H9 (cell line): ENCODE results near the gene IGF2BP2. TPM values are rescaled to one million over a fixed set of nuclear protein-coding genes. Genes with fewer than 3 reads are reported as not detected.
A peak's percentile ranks its signal among the peaks of the same experiment; 100 is the strongest.

ENCODE experiments used
- DNase-seq: peaks from one replicate; pipeline ENCODE4 v3.0.0-alpha.2; 2017
- H2AFZ ChIP-seq: one replicate; pipeline ENCODE4 v1.6.1; 2013; ENCODE audit warnings: mild to moderate bottlenecking, low read length, control low read depth, moderate library complexity
- H2AK5ac ChIP-seq: 2 replicates; pipeline ENCODE4 v1.6.1; 2013; ENCODE audit warnings: low read length, control low read depth, mixed read lengths; ENCODE audit not compliant: insufficient read length
- H2BK120ac ChIP-seq: one replicate; pipeline ENCODE4 v1.6.1; 2013; ENCODE audit warnings: low read depth, mild to moderate bottlenecking, low read length, control low read depth, inconsistent platforms; ENCODE audit not compliant: poor library complexity, severe bottlenecking
- H2BK12ac ChIP-seq: 2 replicates; pipeline ENCODE4 v1.6.1; 2013; ENCODE audit warnings: low read length, control low read depth, mixed read lengths, low read depth; ENCODE audit not compliant: insufficient read length
- H2BK15ac ChIP-seq: 2 replicates; pipeline ENCODE4 v1.6.1; 2013; ENCODE audit warnings: low read depth, low read length, control low read depth
- H2BK20ac ChIP-seq: one replicate; pipeline ENCODE4 v1.6.1; 2013; ENCODE audit warnings: low read depth, mild to moderate bottlenecking, low read length, control low read depth, inconsistent platforms; ENCODE audit not compliant: poor library complexity, severe bottlenecking
- H2BK5ac ChIP-seq: 2 replicates; pipeline ENCODE4 v1.6.1; 2013; ENCODE audit warnings: low read length, control low read depth, mixed read lengths; ENCODE audit not compliant: insufficient read length
- H3K14ac ChIP-seq: 2 replicates; pipeline ENCODE4 v1.6.1; 2013; ENCODE audit warnings: low read length, control low read depth; ENCODE audit not compliant: insufficient read depth
- H3K18ac ChIP-seq: 2 replicates; pipeline ENCODE4 v1.6.1; 2013; ENCODE audit warnings: low read depth, mild to moderate bottlenecking, mixed read lengths, low read length, control low read depth; ENCODE audit not compliant: insufficient read length
- H3K23ac ChIP-seq: 2 replicates; pipeline ENCODE4 v1.6.1; 2013; ENCODE audit warnings: low read length, control low read depth, mixed read lengths, low read depth; ENCODE audit not compliant: insufficient read length
- H3K23me2 ChIP-seq: 2 replicates; pipeline ENCODE4 v1.6.1; 2013; ENCODE audit warnings: low read depth, mild to moderate bottlenecking, mixed read lengths, low read length, control low read depth; ENCODE audit not compliant: insufficient read length, poor library complexity, severe bottlenecking
- H3K27ac ChIP-seq: 2 replicates; pipeline ENCODE4 v1.5.1; 2013; ENCODE audit warnings: low read length, control low read depth, mixed read lengths, low read depth; ENCODE audit not compliant: insufficient read length
- H3K27me3 ChIP-seq: 2 replicates; pipeline ENCODE4 v1.6.1; 2013; ENCODE audit warnings: low read length, control low read depth, inconsistent platforms; ENCODE audit not compliant: insufficient read depth
- H3K4ac ChIP-seq: 2 replicates; pipeline ENCODE4 v1.6.1; 2013; ENCODE audit warnings: low read depth, mild to moderate bottlenecking, control low read depth, inconsistent platforms, low read length, moderate library complexity
- H3K4me1 ChIP-seq: 2 replicates; pipeline ENCODE4 v1.6.1; 2013; ENCODE audit warnings: low read length, control low read depth, inconsistent platforms; ENCODE audit not compliant: insufficient read depth
- H3K4me2 ChIP-seq: 2 replicates; pipeline ENCODE4 v1.6.1; 2013; ENCODE audit warnings: low read length, control low read depth, mixed read lengths; ENCODE audit not compliant: insufficient read length, insufficient read depth
- H3K56ac ChIP-seq: 2 replicates; pipeline ENCODE4 v1.6.1; 2013; ENCODE audit warnings: low read depth, mild to moderate bottlenecking, mixed read lengths, low read length, control low read depth; ENCODE audit not compliant: insufficient read length
- H3K79me1 ChIP-seq: 2 replicates; pipeline ENCODE4 v1.6.1; 2013; ENCODE audit warnings: low read depth, mild to moderate bottlenecking, moderate library complexity, low read length, control low read depth, inconsistent platforms; ENCODE audit not compliant: insufficient read depth, poor library complexity, severe bottlenecking
- H3K79me2 ChIP-seq: 2 replicates; pipeline ENCODE4 v1.6.1; 2013; ENCODE audit warnings: low read length, control low read depth, inconsistent platforms; ENCODE audit not compliant: insufficient read depth
- H3K9ac ChIP-seq: 2 replicates; pipeline ENCODE4 v1.6.1; 2013; ENCODE audit warnings: low read length, control low read depth, mixed read lengths; ENCODE audit not compliant: insufficient read length; ENCODE audit errors: extremely low read depth
- H3K9me3 ChIP-seq: one replicate; pipeline ENCODE4 v1.6.1; 2013; ENCODE audit warnings: low read depth, low read length, inconsistent platforms; ENCODE audit not compliant: control insufficient read depth
- H3T11ph ChIP-seq: one replicate; pipeline ENCODE4 v1.6.1; 2013; ENCODE audit warnings: mild to moderate bottlenecking, low read length, control low read depth, inconsistent platforms
- H4K20me1 ChIP-seq: one replicate; pipeline ENCODE4 v1.6.1; 2013; ENCODE audit not compliant: control insufficient read depth, insufficient read length, insufficient read depth
- H4K5ac ChIP-seq: 2 replicates; pipeline ENCODE4 v1.6.1; 2013; ENCODE audit warnings: low read depth, mild to moderate bottlenecking, mixed read lengths, low read length, control low read depth; ENCODE audit not compliant: insufficient read length
- H4K8ac ChIP-seq: replicated peaks from 2 replicates; pipeline ENCODE4 v1.6.1; 2013; ENCODE audit warnings: low read length, control low read depth, mixed read lengths, low read depth; ENCODE audit not compliant: insufficient read length
- H4K91ac ChIP-seq: 2 replicates; pipeline ENCODE4 v1.6.1; 2013; ENCODE audit warnings: low read depth, mild to moderate bottlenecking, moderate library complexity, mixed read lengths, low read length, control low read depth; ENCODE audit not compliant: insufficient read length
- H3K27ac Mint-ChIP-seq, 3 experiments: 2 replicates in 2 of 3; 3 replicates in 1 of 3; pipeline ENCODE4 v1.8.0; 2020 to 2021; ENCODE audit warnings: mixed read lengths in 3 of 3, mild to moderate bottlenecking in 1 of 3, moderate library complexity in 1 of 3
- H3K27me3 Mint-ChIP-seq: 2 replicates; pipeline ENCODE4 v1.8.0; 2021; ENCODE audit warnings: low read depth, mild to moderate bottlenecking, moderate library complexity, mixed read lengths
- H3K36me3 Mint-ChIP-seq, 3 experiments: 2 replicates in 2 of 3; 3 replicates in 1 of 3; pipeline ENCODE4 v1.8.0; 2020 to 2021; ENCODE audit warnings: low read depth in 3 of 3, mixed read lengths in 3 of 3; ENCODE audit not compliant: insufficient read depth in 1 of 3
- H3K4me1 Mint-ChIP-seq, 2 experiments: 2 replicates each; pipeline ENCODE4 v1.8.0; 2020; ENCODE audit warnings: mixed read lengths in 2 of 2
- H3K4me3 Mint-ChIP-seq, 2 experiments: 2 replicates in 1 of 2; 3 replicates in 1 of 2; pipeline ENCODE4 v1.8.0; 2020 to 2021; ENCODE audit warnings: mild to moderate bottlenecking in 2 of 2, mixed read lengths in 2 of 2, moderate library complexity in 1 of 2
- H3K9me3 Mint-ChIP-seq, 2 experiments: 2 replicates in 1 of 2; 3 replicates in 1 of 2; pipeline ENCODE4 v1.8.0; 2020; ENCODE audit warnings: mild to moderate bottlenecking in 2 of 2, mixed read lengths in 2 of 2, moderate library complexity in 1 of 2
- CTCF ChIP-seq: fragments of 200-600 bp; sonication (generic); conservative IDR thresholded peaks from 3 replicates; pipeline ENCODE4 v1.8.0; 2021; ENCODE audit warnings: antibody characterized with exemption, mild to moderate bottlenecking
- WGBS: extraction: QIAGEN DNeasy Blood & Tissue Kit; methylation state at CpG from one replicate; pipeline ENCODE4 v1.1.7; 2013; ENCODE audit warnings: missing lambda C conversion rate, low lambda C conversion rate, mixed read lengths; ENCODE audit not compliant: insufficient read length; ENCODE audit errors: extremely low coverage; 5-methylcytosine and 5-hydroxymethylcytosine counted together
- total RNA-seq: library from RNA; stranded (reverse); gene quantifications from 2 replicates; pipeline ENCODE4 v1.2.1, GENCODE V29; 2021

IGF2BP2 gene
- total RNA-seq, 1 experiment from 2014 or later = 130 TPM

- Histone ChIP-seq H2BK20ac (no peak overlapping the region), H3K18ac (no peak overlapping the region), H3K56ac (no peak overlapping the region), H3K27me3 (no peaks in the 10 kb centered on the region), H2AFZ (no peak overlapping the region), H4K8ac (no peak overlapping the region), H3K4me2 (no peak overlapping the region), H3K14ac (no peak overlapping the region), H2AK5ac (no peak overlapping the region), H4K5ac (no peak overlapping the region), H3K23me2 (no peaks in the 10 kb centered on the region), H4K91ac (no peak overlapping the region), H3K9ac (no peak overlapping the region), H3K27ac (no peak overlapping the region), H3K79me1 (no peaks in the 10 kb centered on the region), H3K23ac (no peak overlapping the region), H3K9me3 (no peaks in the 10 kb centered on the region), H4K20me1 (no peaks in the 10 kb centered on the region), H3T11ph (no peak overlapping the region), H3K4me1 (no peaks in the 10 kb centered on the region), H3K4ac (no peak overlapping the region), H3K79me2 (no peaks in the 10 kb centered on the region), H2BK5ac (no peak overlapping the region), H2BK120ac (no peak overlapping the region), H2BK12ac (no peak overlapping the region), H2BK15ac (no peak overlapping the region)
- no peak for DNase-seq
- WGBS = no CpG with 5 or more reads among the region's 7 CpGs
- Mint-ChIP-seq H3K9me3 (no peaks in the 10 kb centered on the region; a peak in 2 of 5 replicates), H3K27ac (peak overlapping the region in 1 of 3 experiments; percentile 70; a peak in 1 of 7 replicates), H3K27me3 (no peaks in the 10 kb centered on the region), H3K36me3 (peaks cover 26 to 53% (median 42%) of the 10 kb centered on the region in 3 experiments), H3K4me1 (no peaks in the 10 kb centered on the region), H3K4me3 (no peak overlapping the region)
- TF ChIP-seq CTCF = no peak
Observed at GRCh38 chr3:185631508-185632206, 193.2 kb downstream of the IGF2BP2 start.
